Cardiac fibroblast (primary cell): ENCODE data around the gene SAP30L.

Source experiments
- DNase-seq, 2 donors: peaks; one replicate each; pipeline versions ENCODE4 v3.0.0 to v3.0.0-alpha.2; 2010; ENCODE audit warnings: low read depth in 2 of 2
- H3K4me3 ChIP-seq, 2 donors: replicated peaks in 1 of 2; 1 replicate in 1 of 2; 2 replicates in 1 of 2; pipeline ENCODE4 v1.5.1; 2011; ENCODE audit warnings: low read depth in 2 of 2, low read length in 2 of 2, mild to moderate bottlenecking in 2 of 2, moderate library complexity in 1 of 2
- TF ChIP-seq, protein P1 (sequence below): IDR thresholded peaks from one replicate; pipeline ENCODE4 v1.5.1; 2011; ENCODE audit warnings: low read depth, mild to moderate bottlenecking, low read length, inconsistent platforms

Gene SAP30L

DNA sequence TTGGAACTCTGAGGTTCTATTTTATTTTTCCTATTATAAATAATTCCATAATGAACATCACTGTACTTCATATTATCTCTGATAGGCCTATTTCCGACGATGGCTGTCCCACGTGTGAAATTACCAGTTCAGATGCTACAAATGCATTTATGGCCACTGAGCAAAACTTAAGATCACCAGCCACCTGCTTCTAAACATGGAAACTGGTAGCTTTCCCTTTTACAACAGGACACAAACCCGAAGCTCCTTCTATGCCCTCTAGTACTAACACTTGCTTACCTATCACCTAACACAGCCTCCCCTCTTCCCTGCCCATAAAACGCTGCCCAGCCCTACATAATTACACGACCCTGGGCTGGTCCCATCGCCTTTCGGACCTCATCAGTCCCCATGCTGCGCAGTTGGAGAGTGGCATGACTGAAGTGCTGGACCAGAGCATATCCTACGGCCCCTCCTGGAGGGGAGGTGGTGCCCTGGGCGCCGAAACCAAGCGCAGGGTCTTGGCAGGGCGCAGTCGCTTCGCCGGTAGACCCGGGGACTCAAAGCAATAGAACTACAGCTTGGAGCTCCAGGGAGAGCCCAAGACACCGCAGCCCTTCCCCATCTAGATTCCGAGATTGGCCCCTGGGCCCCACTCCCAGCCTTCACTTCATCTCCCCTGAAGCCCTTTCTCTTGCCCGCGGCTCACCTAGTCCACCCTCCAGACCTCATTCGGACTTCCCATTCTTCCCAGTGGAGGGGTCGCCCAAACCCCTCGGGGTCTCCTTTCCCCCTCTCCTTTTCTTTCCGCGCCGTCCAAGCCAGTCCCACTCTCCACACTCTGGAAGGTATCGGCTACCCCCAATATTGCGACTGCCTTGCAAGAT, 1.0 kb upstream of the SAP30L start:
- TF ChIP-seq, protein P1, sequence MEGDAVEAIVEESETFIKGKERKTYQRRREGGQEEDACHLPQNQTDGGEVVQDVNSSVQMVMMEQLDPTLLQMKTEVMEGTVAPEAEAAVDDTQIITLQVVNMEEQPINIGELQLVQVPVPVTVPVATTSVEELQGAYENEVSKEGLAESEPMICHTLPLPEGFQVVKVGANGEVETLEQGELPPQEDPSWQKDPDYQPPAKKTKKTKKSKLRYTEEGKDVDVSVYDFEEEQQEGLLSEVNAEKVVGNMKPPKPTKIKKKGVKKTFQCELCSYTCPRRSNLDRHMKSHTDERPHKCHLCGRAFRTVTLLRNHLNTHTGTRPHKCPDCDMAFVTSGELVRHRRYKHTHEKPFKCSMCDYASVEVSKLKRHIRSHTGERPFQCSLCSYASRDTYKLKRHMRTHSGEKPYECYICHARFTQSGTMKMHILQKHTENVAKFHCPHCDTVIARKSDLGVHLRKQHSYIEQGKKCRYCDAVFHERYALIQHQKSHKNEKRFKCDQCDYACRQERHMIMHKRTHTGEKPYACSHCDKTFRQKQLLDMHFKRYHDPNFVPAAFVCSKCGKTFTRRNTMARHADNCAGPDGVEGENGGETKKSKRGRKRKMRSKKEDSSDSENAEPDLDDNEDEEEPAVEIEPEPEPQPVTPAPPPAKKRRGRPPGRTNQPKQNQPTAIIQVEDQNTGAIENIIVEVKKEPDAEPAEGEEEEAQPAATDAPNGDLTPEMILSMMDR: no peak
- no peak for DNase-seq

DNA sequence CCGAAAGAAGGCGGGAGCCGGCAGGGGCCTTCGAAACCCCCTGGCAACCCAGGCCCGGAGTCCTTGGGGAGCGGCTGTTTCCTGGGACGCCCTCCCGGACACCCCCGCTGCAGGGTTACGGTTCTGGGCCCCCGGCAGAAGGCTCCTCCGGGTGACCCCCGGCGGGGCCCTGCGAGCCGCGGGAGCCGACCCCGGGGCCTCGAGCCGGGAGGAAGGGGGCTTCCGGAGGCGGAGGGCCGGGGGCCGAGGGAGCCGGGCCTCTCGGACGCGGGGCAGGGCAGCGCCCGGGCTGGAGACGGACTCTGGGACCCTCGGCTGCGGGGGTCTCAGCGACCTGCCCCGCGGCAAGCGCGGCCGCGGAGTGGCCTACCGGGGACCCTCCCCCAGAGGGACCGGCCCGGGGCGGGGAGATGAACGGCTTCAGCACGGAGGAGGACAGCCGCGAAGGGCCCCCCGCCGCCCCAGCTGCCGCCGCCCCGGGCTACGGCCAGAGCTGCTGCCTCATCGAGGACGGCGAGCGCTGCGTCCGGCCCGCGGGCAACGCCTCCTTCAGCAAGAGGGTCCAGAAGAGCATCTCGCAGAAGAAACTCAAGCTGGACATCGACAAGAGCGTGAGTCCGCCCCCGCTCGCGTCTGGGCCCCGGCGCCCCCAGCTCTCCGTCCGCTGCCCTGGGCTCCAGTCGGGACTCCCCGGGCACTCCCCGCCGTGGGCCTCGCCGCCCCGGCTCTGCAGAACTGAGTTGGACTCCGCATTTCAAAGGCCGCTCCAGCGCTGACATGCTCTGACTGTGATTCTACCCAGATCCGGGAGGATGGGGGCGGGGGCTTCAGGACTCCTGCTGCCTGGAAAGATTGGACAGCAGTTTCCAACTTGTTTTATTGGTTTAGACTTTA, 645 bp downstream of the SAP30L start:
- peak overlapping the region; percentile 74 to 94 for H3K4me3 ChIP-seq
- TF ChIP-seq, protein P1: no peak
- DNase-seq: peak; percentile 58 to 73

More for the DNA sequence above, 1.0 kb upstream of the SAP30L start:
- H3K4me3 ChIP-seq: peak overlapping the region; percentile 69 to 94

DNA sequence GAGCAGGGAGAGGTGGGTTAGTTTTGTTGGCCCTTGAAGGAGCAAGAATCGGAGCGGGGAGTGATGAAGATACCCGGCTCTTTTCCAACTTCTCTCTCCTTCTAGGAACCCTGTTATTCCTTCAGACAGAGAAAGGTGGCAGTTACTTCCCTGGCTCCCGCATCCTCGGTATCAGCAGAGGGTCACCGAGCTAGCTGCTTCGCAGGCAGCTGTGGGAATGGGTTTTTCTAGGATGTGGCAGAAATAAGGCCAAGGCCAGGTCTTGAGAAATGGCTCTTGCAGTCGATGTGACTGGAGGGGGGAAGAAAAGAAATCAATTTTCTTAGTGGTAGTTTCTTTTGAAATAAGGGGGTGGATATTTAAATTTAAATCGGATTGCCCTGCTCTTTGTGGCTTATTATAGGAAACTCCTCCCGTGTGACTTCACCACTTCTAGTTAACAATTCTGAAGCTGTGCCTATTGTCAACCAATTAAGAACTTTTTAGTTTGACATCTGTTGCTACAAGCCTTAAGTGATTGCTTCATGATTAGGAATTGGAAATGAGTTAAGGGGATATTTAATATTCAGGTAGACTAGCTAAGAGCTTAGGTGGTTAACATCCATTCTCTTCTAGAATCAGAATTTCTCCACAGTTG, 1.4 kb downstream of the SAP30L start:
- no peak for DNase-seq
- peak overlapping the region; percentile 74 to 94 for H3K4me3 ChIP-seq
- TF ChIP-seq, protein P1: no peak

DNA sequence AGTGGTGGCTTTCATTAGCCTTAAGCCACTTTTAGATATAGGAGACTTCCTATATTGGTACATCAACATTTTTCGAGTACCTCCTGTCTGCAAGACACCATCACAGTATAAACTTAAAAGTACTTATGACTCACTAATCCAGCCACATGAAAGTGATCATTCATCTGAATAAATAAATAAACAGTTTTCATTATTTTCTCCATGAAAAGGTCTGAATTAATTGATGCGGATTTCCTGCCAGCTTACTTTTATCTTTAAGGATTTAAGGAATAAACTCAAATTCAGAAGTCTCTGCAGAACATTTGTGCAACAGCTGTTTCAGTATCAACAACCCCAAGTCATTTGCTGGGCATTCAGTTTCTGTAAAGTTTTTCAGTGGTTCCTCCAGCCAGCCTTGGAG, 4.0 kb downstream of the SAP30L start:
- H3K4me3 ChIP-seq: no peak overlapping the region
- no peak for DNase-seq
- TF ChIP-seq, protein P1: no peak

DNA sequence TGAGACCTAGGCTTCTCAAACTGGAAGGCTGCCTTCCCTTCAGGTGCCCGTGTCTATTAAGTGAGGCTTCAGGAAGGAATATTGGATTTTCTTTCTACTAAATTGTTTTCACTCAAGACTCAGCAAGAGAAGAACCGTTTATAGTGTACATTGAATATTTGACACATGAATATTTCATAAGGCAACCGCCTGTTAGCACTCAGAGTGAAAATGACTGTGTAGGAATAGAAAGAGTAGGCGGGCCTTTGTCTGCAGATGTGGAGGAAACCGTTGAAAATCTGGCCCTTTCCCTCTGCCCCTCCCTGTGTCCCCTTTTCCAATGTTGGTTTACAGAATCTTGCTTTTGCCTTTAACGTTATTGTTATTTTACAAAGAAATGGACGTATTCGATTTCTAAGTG, 6.2 kb downstream of the SAP30L start:
- no peak for DNase-seq
- H3K4me3 ChIP-seq: no peak overlapping the region

DNA sequence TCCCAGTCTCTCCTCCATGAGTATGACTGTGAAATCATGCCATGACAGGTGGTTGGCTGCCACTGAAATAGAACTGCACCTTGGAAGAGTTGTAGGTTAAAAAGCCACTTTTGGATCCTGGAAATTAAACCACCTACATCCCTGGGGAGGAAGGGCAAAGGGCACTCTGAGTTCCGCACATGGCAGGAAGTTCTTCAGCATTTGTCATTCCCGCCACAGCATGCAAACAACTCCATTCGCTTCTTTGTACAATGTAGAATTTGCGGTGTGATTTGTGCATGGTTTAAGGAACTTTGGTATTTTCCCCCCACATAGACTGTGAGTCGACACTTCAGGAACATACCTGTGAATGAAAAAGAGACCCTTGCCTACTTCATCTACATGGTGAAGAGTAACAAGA, 9.8 kb downstream of the SAP30L start:
- no peak overlapping the region for H3K4me3 ChIP-seq
- DNase-seq: no peak
- TF ChIP-seq, protein P1: no peak

More for the DNA sequence above, 6.2 kb downstream of the SAP30L start:
- TF ChIP-seq, protein P1: no peak
